ENCODE measurements around the gene PNPLA6. TPM values are rescaled to one million over a fixed set of nuclear protein-coding genes. Genes with fewer than 3 reads are reported as not detected.
A peak's percentile ranks its signal among the peaks of the same experiment; 100 is the strongest.
"Not testable (repeated sequence)": the region's sequence is repeated elsewhere in the genome, so short reads cannot be mapped to it uniquely, and the experiment has no call there.

Gene PNPLA6
- total RNA-seq, 1 experiment from 2014 or later: 65.8 TPM

GRCh38 chr19:7533925-7534480 lies 1.5 kb upstream of the PNPLA6 start:
- Histone ChIP-seq H3K27me3 (ENCODE audit: low read length) (no peaks in the 10 kb centered on the region), H2AFZ (ENCODE audit: low read length) (peak overlapping the region; percentile 69; the same call in 1 of the 2 replicates), H3K4me1 (ENCODE audit: low read length) (peaks cover 8% of the 10 kb centered on the region; the same call in 1 of the 2 replicates), H3K9me2 (replicated peaks; ENCODE audit: insufficient read depth, low read length) (no peaks in the 10 kb centered on the region), H3K27ac (ENCODE audit: low read length) (peak overlapping the region; percentile 64; the same call in 1 of the 2 replicates), H4K20me1 (ENCODE audit: insufficient read depth, low read depth, low read length) (no peaks in the 10 kb centered on the region), H3K79me2 (ENCODE audit: low read length) (peaks cover 9% of the 10 kb centered on the region; the same call in 1 of the 2 replicates), H3K9me3 (ENCODE audit: low read length) (no peaks in the 10 kb centered on the region), H3K4me2 (ENCODE audit: low read depth, low read length, poor library complexity, severe bottlenecking) (peak overlapping the region; percentile 97), H3K36me3 (ENCODE audit: insufficient read depth, low read length) (no peaks in the 10 kb centered on the region), H3K4me3 (ENCODE audit: low read length) (peak overlapping the region; percentile 85), H3K9ac (ENCODE audit: low read length) (peak overlapping the region; percentile 80)
- peak; percentile 94 for DNase-seq

- H3K9me3 ChIP-seq (ENCODE audit: low read length): no peaks in the 10 kb centered on the region
- H3K9ac ChIP-seq (ENCODE audit: low read length): peak overlapping the region; percentile 80
- no peaks in the 10 kb centered on the region for H4K20me1 ChIP-seq (ENCODE audit: insufficient read depth, low read depth, low read length)
- peak overlapping the region; percentile 64 for H3K27ac ChIP-seq (ENCODE audit: low read length)
- H3K4me3 ChIP-seq (ENCODE audit: low read length): peak overlapping the region; percentile 85
- no peaks in the 10 kb centered on the region for H3K27me3 ChIP-seq (ENCODE audit: low read length)
- H3K36me3 ChIP-seq (ENCODE audit: insufficient read depth, low read length): no peaks in the 10 kb centered on the region
- peak overlapping the region; percentile 97 for H3K4me2 ChIP-seq (ENCODE audit: low read depth, low read length, poor library complexity, severe bottlenecking)
- H3K4me1 ChIP-seq (ENCODE audit: low read length): peaks cover 8% of the 10 kb centered on the region; the same call in 1 of the 2 replicates
- peaks cover 9% of the 10 kb centered on the region; the same call in 1 of the 2 replicates for H3K79me2 ChIP-seq (ENCODE audit: low read length)
- H3K9me2 ChIP-seq (replicated peaks; ENCODE audit: insufficient read depth, low read length): no peaks in the 10 kb centered on the region
- DNase-seq: peak; percentile 81
- peak overlapping the region; percentile 69 for H2AFZ ChIP-seq (ENCODE audit: low read length)
These were observed 928 bp upstream of the PNPLA6 start for GRCh38 chr19:7534531-7535046.

- no peaks in the 10 kb centered on the region for H3K36me3 ChIP-seq (ENCODE audit: insufficient read depth, low read length)
These were observed 630 bp downstream of the PNPLA6 start for GRCh38 chr19:7535998-7536695.

GRCh38 chr19:7538990-7539389 lies 3.5 kb downstream of the PNPLA6 start:
- DNase-seq; H3K4me1 ChIP-seq (ENCODE audit: low read length); H3K9me2 ChIP-seq (replicated peaks; ENCODE audit: insufficient read depth, low read length); H3K9me3 ChIP-seq (ENCODE audit: low read length); H3K9ac ChIP-seq (ENCODE audit: low read length); H3K27me3 ChIP-seq (ENCODE audit: low read length); H2AFZ ChIP-seq (ENCODE audit: low read length); H3K27ac ChIP-seq (ENCODE audit: low read length); H3K4me3 ChIP-seq (ENCODE audit: low read length); H3K36me3 ChIP-seq (ENCODE audit: insufficient read depth, low read length); H3K4me2 ChIP-seq (ENCODE audit: low read depth, low read length, poor library complexity, severe bottlenecking); H4K20me1 ChIP-seq (ENCODE audit: insufficient read depth, low read depth, low read length); H3K79me2 ChIP-seq (ENCODE audit: low read length): not testable (repeated sequence)

More at GRCh38 chr19:7535998-7536695, 630 bp downstream of the PNPLA6 start:
- Histone ChIP-seq H3K9me3 (ENCODE audit: low read length) (no peaks in the 10 kb centered on the region), H3K27me3 (ENCODE audit: low read length) (no peaks in the 10 kb centered on the region), H3K27ac (ENCODE audit: low read length) (peak overlapping the region; percentile 23; the same call in 1 of the 2 replicates), H3K4me1 (ENCODE audit: low read length) (peaks cover 8% of the 10 kb centered on the region; the same call in 1 of the 2 replicates), H4K20me1 (ENCODE audit: insufficient read depth, low read depth, low read length) (no peaks in the 10 kb centered on the region), H3K4me2 (ENCODE audit: low read depth, low read length, poor library complexity, severe bottlenecking) (peak overlapping the region; percentile 97), H2AFZ (ENCODE audit: low read length) (peak overlapping the region; percentile 60; the same call in 1 of the 2 replicates), H3K9ac (ENCODE audit: low read length) (peak overlapping the region; percentile 80), H3K4me3 (ENCODE audit: low read length) (peak overlapping the region; percentile 85), H3K9me2 (replicated peaks; ENCODE audit: insufficient read depth, low read length) (no peaks in the 10 kb centered on the region), H3K79me2 (ENCODE audit: low read length) (peaks cover 9% of the 10 kb centered on the region; the same call in 1 of the 2 replicates)
- DNase-seq: peak; percentile 69

GRCh38 chr19:7539827-7540425 lies 4.4 kb downstream of the PNPLA6 start:
- no peak overlapping the region for H2AFZ ChIP-seq (ENCODE audit: low read length)
- H3K9me3 ChIP-seq (ENCODE audit: low read length): no peaks in the 10 kb centered on the region
- H3K4me1 ChIP-seq (ENCODE audit: low read length): peaks cover 3% of the 10 kb centered on the region; the same call in 1 of the 2 replicates
- H3K27ac ChIP-seq (ENCODE audit: low read length): no peak overlapping the region
- H3K4me3 ChIP-seq (ENCODE audit: low read length): no peak overlapping the region
- H3K4me2 ChIP-seq (ENCODE audit: low read depth, low read length, poor library complexity, severe bottlenecking): no peak overlapping the region
- peaks cover 9% of the 10 kb centered on the region; the same call in 1 of the 2 replicates for H3K79me2 ChIP-seq (ENCODE audit: low read length)
- DNase-seq: no peak
- no peak overlapping the region for H3K9ac ChIP-seq (ENCODE audit: low read length)
- no peaks in the 10 kb centered on the region for H4K20me1 ChIP-seq (ENCODE audit: insufficient read depth, low read depth, low read length)
- H3K27me3 ChIP-seq (ENCODE audit: low read length): no peaks in the 10 kb centered on the region
- no peaks in the 10 kb centered on the region for H3K9me2 ChIP-seq (replicated peaks; ENCODE audit: insufficient read depth, low read length)
- no peaks in the 10 kb centered on the region for H3K36me3 ChIP-seq (ENCODE audit: insufficient read depth, low read length)

GRCh38 chr19:7540761-7541474 lies 5.4 kb downstream of the PNPLA6 start:
- Histone ChIP-seq H3K79me2 (ENCODE audit: low read length) (peaks cover 6% of the 10 kb centered on the region; the same call in 1 of the 2 replicates), H2AFZ (ENCODE audit: low read length) (no peak overlapping the region), H3K9me3 (ENCODE audit: low read length) (no peaks in the 10 kb centered on the region), H3K27me3 (ENCODE audit: low read length) (no peaks in the 10 kb centered on the region), H3K36me3 (ENCODE audit: insufficient read depth, low read length) (no peaks in the 10 kb centered on the region), H3K9me2 (replicated peaks; ENCODE audit: insufficient read depth, low read length) (no peaks in the 10 kb centered on the region), H3K4me1 (ENCODE audit: low read length) (peaks cover 3% of the 10 kb centered on the region; the same call in 1 of the 2 replicates), H3K4me3 (ENCODE audit: low read length) (no peak overlapping the region), H3K27ac (ENCODE audit: low read length) (no peak overlapping the region), H3K4me2 (ENCODE audit: low read depth, low read length, poor library complexity, severe bottlenecking) (no peak overlapping the region), H4K20me1 (ENCODE audit: insufficient read depth, low read depth, low read length) (no peaks in the 10 kb centered on the region), H3K9ac (ENCODE audit: low read length) (no peak overlapping the region)
- no peak for DNase-seq

- Histone ChIP-seq H3K27me3 (ENCODE audit: low read length) (no peaks in the 10 kb centered on the region), H3K36me3 (ENCODE audit: insufficient read depth, low read length) (no peaks in the 10 kb centered on the region), H3K27ac (ENCODE audit: low read length) (no peak overlapping the region), H3K4me1 (ENCODE audit: low read length) (peaks cover 1% of the 10 kb centered on the region; the same call in 1 of the 2 replicates), H3K9me3 (ENCODE audit: low read length) (no peaks in the 10 kb centered on the region), H3K9me2 (replicated peaks; ENCODE audit: insufficient read depth, low read length) (no peaks in the 10 kb centered on the region), H3K4me2 (ENCODE audit: low read depth, low read length, poor library complexity, severe bottlenecking) (no peak overlapping the region), H3K79me2 (ENCODE audit: low read length) (peaks cover under 1% of the 10 kb centered on the region; the same call in 1 of the 2 replicates), H4K20me1 (ENCODE audit: insufficient read depth, low read depth, low read length) (no peaks in the 10 kb centered on the region), H2AFZ (ENCODE audit: low read length) (no peak overlapping the region), H3K4me3 (ENCODE audit: low read length) (no peak overlapping the region), H3K9ac (ENCODE audit: low read length) (no peak overlapping the region)
- no peak for DNase-seq
These were observed 5.9 kb downstream of the PNPLA6 start for GRCh38 chr19:7541475-7541824.
